DMS79 (cell line): Measurements from ENCODE around the gene GPLD1.
"Not testable (repeated sequence)": the region's sequence is repeated elsewhere in the genome, so short reads cannot be mapped to it uniquely, and the experiment has no call there.

Experiments used
- DNase-seq: peaks from one replicate; lab custom pipeline; 2025; lab: John Stamatoyannopoulos, UW

Gene GPLD1

DNA sequence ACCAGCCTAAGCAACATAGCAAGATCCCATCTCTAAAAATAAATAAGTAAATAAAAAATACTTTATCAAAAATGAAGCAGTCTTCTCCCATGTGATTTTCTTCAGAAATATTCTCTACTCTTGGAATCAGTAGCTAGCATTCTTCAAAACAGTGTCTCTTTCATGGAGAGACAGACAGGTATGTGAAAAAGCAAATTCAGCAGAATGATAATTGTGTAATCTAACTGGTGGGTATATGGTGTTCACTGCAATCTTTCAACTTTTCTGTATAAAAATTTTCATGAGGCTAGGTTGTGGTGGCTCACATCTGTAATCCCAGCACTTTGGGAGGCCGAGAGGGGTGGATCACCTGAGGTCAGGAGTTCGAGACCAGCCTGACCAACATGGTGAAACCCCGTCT is 78.8 kb downstream of the GPLD1 start:
- no peak for DNase-seq

DNA sequence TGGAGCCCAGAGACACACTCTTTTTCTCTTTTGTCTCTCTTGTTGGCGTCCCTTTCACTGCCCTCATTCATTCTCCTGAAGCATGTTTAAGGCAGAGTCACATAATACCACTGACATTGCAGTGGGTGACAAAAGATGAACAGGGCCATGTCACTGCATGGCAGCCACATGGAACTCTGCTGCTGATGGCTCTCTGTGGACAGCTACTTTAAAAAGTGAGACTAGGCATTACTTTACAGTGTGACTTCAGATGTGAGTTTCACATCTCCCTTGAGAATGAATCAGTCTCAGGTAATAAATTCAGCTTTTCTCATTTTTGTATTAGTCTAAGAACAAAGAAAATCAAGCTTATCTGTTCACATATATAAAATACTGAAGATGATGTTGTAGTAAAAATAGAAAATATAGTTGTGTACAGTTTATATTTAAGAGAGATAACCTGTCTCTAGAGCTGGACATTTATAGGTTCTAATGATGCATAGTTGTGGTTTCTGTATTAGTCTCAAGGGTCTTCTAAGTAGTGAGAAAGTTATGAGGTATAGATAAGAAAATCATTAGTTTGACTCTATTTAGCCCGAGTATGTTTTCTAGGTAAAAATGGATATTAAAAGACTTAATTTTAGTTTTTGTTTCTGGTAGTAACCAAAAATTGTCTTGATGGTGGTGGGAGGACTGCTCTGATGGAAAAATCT is 80.5 kb downstream of the GPLD1 start:
- no peak for DNase-seq

GRCh38 chr6:24405262-24405661 is 84.1 kb downstream of the GPLD1 start:
- DNase-seq = no peak

DNA sequence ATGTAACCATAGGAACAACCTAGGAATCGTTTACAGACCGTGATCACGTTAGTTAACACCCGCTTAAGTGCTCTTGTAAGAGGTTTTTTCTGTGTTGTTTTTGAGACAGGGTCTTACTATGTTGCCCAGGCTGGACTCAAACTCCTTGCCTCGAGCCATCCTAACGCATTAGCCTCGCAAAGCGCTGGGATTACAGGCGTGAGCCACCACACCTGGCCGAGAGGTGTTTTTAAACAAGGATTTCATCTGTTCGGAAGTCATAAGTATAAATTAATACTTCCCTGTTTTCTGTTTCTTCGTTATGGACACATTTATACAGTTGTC is 85.9 kb downstream of the GPLD1 start:
- no peak for DNase-seq

- peak; percentile 91 for DNase-seq
These were observed 86.5 kb downstream of the GPLD1 start, which contains the start of gene MRS2 for GRCh38 chr6:24402697-24403500. MRS2 (plus strand) TSS chr6:24402936; CDS start chr6:24403047, 111 bp downstream.

DNA sequence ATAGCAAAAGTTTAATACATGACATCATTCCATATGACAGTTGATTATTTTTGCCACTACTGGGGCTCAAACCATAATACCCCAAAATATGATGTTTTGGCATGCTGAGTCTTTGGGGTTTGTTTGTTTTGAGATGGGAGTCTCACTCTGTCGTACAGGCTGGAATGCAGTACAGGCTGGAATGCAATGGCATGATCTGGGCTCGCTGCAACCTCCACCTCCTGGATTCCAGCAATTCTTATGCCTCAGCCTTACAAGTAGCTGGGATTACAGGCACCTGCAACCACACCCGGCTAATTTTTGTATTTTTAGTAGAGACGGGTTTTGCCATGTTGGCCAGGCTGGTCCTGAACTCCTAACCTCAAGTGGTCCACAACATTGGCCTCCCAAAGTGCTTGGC is 87.9 kb downstream of the GPLD1 start:
- no peak for DNase-seq

- not testable (repeated sequence) for DNase-seq
These were observed 89.0 kb downstream of the GPLD1 start for GRCh38 chr6:24400045-24401039.

DNA sequence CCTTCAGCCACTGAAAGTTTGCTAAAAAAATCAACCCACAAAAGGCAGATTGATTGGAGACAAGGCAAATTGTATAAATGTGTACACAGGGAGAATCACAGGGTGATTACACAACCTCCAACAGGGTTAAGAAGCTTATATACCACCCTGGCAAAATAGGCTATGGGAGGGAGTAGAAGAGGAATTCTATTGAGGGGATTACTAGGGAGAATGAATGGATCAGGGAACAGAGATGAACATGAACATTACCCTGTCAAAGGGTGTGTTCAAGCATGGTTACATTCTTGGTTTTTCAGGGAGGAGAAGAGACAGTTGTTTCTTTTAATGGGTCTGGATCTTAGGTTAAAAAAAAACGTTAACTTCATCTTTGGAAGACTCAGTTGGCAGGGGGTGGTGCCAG is 91.7 kb downstream of the GPLD1 start:
- DNase-seq = no peak

DNA sequence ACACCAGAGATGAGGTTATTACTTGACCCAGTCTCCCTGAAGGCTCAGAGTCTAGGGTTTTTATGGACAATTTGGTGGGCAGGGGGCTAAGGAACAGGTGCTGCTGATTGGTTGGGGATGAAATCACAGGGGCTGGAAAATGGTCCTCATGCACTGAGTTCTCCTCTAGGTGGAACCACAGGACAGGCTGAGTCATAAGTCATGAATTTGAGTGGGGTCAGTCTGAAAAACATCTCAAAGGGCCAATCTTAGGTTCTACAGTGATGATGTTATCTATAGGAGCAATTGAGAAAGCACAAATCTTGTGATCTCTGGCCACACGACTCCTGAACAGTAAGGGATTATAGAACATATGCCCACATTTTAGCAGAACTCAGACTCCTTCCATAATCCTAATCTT is 92.6 kb downstream of the GPLD1 start:
- no peak for DNase-seq

DNA sequence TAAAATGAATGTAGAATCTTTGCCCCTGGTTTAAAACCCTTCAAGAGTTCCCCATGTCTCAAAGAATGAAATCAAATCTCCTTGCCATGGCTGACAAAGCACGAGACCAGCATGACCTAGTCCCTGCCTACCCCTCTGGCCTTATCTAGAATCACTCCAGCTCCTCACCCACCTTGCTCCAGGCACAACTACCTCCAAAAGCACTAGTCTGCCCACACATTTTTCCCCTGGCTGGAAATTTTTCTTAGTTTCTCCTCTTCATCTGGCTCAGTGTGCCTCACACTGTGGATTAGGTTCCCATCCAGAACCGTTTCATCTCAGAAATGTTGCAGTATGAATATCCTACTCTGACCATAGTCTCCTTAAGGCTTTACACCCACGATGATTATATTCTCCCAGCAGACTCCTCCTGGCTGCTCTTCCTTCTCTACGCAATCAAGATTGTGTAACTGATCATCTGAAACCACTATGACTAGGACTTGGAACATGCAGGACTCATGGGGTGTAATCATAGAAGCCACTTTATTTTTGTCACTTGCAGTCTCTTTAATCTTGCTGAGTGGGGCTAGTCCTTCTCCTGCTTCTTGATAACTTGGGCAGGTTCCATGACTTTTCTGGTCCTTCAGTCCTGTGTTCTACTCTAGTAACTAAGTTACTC is 94.5 kb downstream of the GPLD1 start:
- DNase-seq = no peak

- DNase-seq = no peak
These were observed 95.2 kb downstream of the GPLD1 start for GRCh38 chr6:24394061-24394779.

DNA sequence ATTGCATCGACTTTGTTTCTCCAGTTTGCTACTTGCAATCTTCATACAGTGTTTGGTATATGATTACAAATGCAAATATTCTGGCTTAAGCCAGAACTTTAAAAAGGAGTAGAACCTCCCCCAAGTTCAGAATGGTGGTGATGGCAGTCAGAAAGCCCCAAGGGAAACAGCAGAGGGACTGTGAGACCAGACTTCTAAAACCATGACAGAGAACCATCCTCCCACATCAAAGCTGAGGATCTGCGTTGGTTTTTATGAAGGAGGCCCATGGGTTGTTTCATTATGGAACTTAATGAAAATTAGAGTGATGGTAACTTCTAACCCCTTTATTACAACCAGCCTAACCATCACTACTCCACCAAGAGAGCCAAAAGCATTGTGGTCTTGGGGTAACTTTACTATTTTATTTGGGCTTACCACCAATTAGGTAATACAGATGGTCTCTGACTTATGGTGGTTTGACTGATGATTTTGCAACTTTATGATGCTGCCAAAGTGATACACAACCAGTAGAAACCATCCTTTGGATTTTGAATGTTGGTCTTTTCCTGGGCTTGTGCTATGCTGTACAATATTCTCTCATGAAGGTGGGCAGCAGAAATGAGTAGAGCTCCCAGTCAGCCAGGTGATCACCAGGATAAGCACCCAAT is 97.5 kb downstream of the GPLD1 start:
- DNase-seq = no peak

DNA sequence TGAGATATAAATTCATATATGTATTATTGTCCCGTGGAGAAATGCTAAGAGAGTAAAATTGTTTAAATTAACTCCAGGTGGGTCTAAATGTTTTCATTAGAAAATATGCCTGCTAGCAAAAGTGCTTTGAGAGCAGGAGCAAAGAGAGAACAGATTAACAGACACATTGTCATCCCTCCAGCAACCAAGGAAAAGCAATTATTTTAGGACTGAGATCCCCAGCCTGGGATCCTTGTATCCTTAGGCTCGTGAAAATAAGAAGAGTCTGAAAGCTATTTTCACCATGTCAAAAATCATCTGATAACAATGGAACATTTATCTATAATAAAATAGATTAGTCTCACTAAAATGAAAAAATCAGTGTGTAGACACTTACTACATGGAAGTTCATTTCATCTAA is 98.2 kb downstream of the GPLD1 start:
- no peak for DNase-seq

DNA sequence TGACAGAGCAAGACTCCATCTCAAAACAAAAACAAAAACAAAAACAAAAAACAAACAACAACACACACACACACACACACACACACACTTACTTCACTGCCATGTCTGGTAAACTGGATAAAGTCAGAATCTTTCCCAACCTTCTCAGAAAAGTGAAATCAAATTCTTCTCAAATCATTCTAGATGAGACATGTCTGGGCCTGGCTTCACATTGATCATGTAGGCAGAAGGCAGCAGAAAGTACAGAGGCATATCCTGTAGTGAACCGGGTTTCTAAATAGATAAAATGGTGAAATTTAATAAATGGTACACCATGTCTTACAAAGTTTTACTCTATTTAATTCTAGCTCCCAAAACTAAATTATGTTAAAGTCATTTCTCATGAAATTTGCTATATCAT is 101.6 kb downstream of the GPLD1 start:
- DNase-seq = no peak

- DNase-seq = no peak
These were observed 103.7 kb downstream of the GPLD1 start for GRCh38 chr6:24385536-24386269.

DNA sequence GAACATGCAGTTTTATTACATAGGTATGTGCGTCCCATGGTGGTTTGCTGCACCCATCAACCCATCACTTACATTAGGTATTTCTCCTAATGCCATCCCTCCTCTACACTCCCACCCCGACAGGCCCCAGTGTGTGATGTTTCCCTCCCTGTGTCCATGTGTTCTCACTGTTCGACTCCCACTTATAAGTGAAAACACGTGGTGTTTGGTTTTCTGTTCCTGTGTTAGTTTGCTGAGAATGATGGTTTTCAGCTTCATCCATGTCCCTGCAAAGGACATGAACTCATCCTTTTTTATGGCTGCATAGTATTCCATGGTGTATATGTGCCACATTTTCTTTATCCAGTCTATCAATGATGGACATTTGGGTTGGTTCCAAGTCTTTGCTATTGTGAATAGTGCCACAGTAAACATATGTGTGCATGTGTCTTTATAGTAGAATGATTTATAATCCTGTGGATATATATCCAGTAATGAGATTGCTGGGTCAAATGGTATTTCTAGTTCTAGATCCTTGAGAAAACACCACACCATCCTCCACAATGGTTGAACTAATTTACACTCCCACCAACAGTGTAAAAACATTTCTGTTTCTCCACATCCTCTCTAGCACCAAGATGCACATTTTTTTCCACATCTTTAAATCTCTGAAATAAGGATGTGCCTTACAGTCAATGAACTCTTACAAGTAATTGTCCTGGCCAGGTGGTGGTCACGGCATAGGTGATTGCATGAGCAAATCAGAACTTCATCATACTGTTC is 104.8 kb downstream of the GPLD1 start:
- DNase-seq = not testable (repeated sequence)

GRCh38 chr6:24382891-24383494 is 106.4 kb downstream of the GPLD1 start:
- not testable (repeated sequence) for DNase-seq

DNA sequence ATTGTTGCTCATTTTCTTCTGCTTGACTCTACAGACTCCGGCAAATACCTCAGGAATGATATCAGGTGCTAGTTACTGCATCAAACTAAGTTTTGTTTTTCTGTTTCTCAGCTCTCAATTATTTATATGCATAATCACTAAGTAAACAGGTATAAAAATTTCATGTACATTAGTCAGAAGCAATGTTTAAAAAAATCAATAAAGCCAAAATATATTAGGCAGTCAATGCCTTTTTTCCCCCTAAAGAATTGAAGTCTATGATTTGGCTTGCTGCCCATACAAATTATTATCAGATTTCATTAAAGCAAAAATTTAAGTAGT is 107.2 kb downstream of the GPLD1 start:
- no peak for DNase-seq
